SK-N-MC (cell line): ENCODE data around the gene EFCAB11.

Experiments used
- DNase-seq: peaks from one replicate; pipeline ENCODE4 v3.0.0-alpha.2; 2011; ENCODE audit warnings: low read depth, low spot score
- H3K27ac ChIP-seq: fragments of 200-600 bp; sonication (generic); 2 replicates; pipeline ENCODE4 v1.5.1; 2016; ENCODE audit warnings: mixed run types
- H3K36me3 ChIP-seq: fragments of 200-600 bp; sonication (generic); 2 replicates; pipeline ENCODE4 v1.6.1; 2017; ENCODE audit warnings: antibody characterized with exemption, low read length, mixed read lengths; ENCODE audit not compliant: insufficient read depth
- H3K4me3 ChIP-seq: fragments of 200-600 bp; sonication (generic); 2 replicates; pipeline ENCODE4 v1.5.1; 2016
- H3K9ac ChIP-seq: fragments of 200-600 bp; sonication (generic); 2 replicates; pipeline ENCODE4 v1.8.0; 2017; ENCODE audit warnings: mixed run types, mixed read lengths; ENCODE audit not compliant: insufficient read length
- H3K9me3 ChIP-seq: fragments of 200-600 bp; sonication (generic); 2 replicates; pipeline ENCODE4 v1.6.1; 2017; ENCODE audit warnings: low read depth, mild to moderate bottlenecking, antibody characterized with exemption, low read length, moderate library complexity, mixed read lengths
- EZH2 ChIP-seq: fragments of 200-600 bp; sonication (generic); IDR thresholded peaks from one replicate; pipeline ENCODE4 v1.6.1; 2017; ENCODE audit warnings: antibody characterized with exemption
- FOXP2 ChIP-seq: optimal IDR thresholded peaks from 2 replicates; pipeline ENCODE3; 2011; ENCODE audit warnings: mild to moderate bottlenecking, moderate library complexity; ENCODE audit not compliant: insufficient read depth; ENCODE audit errors: extremely low read length, control extremely low read depth
- POLR2AphosphoS5 ChIP-seq: IDR thresholded peaks from 2 replicates; pipeline ENCODE4 v1.6.1; 2012; ENCODE audit warnings: mild to moderate bottlenecking, low read depth, low read length, borderline replicate concordance

EFCAB11 gene

GRCh38 chr14:89746654-89747053 lies 207.9 kb downstream of the EFCAB11 start:
- Histone ChIP-seq H3K4me3 (no peak overlapping the region), H3K9me3 (no peaks in the 10 kb centered on the region), H3K9ac (no peak overlapping the region), H3K27ac (no peak overlapping the region), H3K36me3 (no peaks in the 10 kb centered on the region)
- no peak for DNase-seq
- TF ChIP-seq EZH2, result no peak
- TF ChIP-seq FOXP2, result no peak
- TF ChIP-seq POLR2AphosphoS5, result no peak

DNA sequence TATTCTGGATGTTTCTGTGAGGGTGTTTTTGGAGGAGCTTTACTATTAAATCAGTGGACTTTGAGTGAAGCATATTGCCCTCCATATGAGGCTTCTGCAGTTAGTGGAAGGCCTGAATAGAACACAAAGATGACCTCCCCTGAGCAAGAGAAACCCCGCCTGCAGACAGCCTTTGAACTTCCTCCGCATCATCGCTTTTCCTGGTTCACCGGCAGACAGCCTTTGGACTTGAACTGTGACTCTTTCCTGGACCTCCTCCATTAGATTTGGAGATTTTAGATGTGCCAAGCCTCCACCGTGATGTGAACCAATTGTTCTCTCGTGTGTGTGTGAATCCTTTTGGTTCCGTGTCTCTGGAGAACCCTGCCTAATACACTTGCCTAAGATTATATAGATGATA lies 208.4 kb downstream of the EFCAB11 start:
- no peak for DNase-seq
- Histone ChIP-seq H3K9me3 (no peaks in the 10 kb centered on the region), H3K4me3 (no peak overlapping the region), H3K27ac (no peak overlapping the region), H3K36me3 (no peaks in the 10 kb centered on the region), H3K9ac (no peak overlapping the region)
- TF ChIP-seq FOXP2, result no peak
- TF ChIP-seq POLR2AphosphoS5, result no peak
- TF ChIP-seq EZH2, result no peak
